ENCODE measurements around the gene CBY3. TPM values are rescaled to one million over a fixed set of nuclear protein-coding genes. Genes with fewer than 3 reads are reported as not detected.

Gene CBY3
- total RNA-seq, 4 donors from 2014 or later: not detected

Small RNA genes within 50 kb of the gene (small RNA-seq; reads per million reads assigned to genes)
- gene RF00017: 0 reads per million in 3 donors

Other genes with a start within 250 kb of the CBY3 start
- 10 to 100 TPM; 39.9 to 59.8 (median 45.6) TPM for gene RUFY1, start 130.5 kb downstream of the CBY3 start, total RNA-seq
- gene HNRNPH1, start 57.4 kb downstream of the CBY3 start, total RNA-seq: 100 to 1,000 TPM; 234 to 369 (median 244) TPM
- 100 to 1,000 TPM; 230 to 403 (median 321) TPM for gene CANX, start 17.9 kb upstream of the CBY3 start, total RNA-seq
- gene MAML1, start 51.8 kb upstream of the CBY3 start, total RNA-seq: 10 to 100 TPM; 21.4 to 60.9 (median 36.4) TPM
- gene LTC4S, start 113.0 kb upstream of the CBY3 start, total RNA-seq: 10 to 100 TPM in 3 of 4 donors, 1 to 10 TPM in 1; 7.9 to 15.2 (median 12.8) TPM
- gene MGAT4B, start 125.8 kb upstream of the CBY3 start, total RNA-seq: 10 to 100 TPM; 47.1 to 70.6 (median 59.2) TPM
- 100 to 1,000 TPM; 333 to 453 (median 392) TPM for gene SQSTM1, start 139.9 kb upstream of the CBY3 start, total RNA-seq
- gene MRNIP, start 177.8 kb upstream of the CBY3 start, total RNA-seq: 10 to 100 TPM; 21.2 to 34.2 (median 23.3) TPM
- 100 to 1,000 TPM in 2 of 4 donors, 10 to 100 TPM in 2; 80.2 to 229 (median 143) TPM for gene TBC1D9B, start 226.9 kb upstream of the CBY3 start, total RNA-seq